Astrocyte (in vitro differentiated cells and primary cell): Measurements from ENCODE around the gene FOXD3. TPM values are rescaled to one million over a fixed set of nuclear protein-coding genes. Genes with fewer than 3 reads are reported as not detected.

Experiments
- DNase-seq: peaks from one replicate; pipeline ENCODE4 v3.0.0-alpha.2; 2010; ENCODE audit warnings: low read depth
- FAIRE-seq: peaks from 2 replicates; lab custom pipeline; 2011; peaks lifted over from hg19 to GRCh38; lab: Jason Lieb, UNC
- H2AFZ ChIP-seq: 2 replicates; pipeline ENCODE4 v1.6.0; 2012; ENCODE audit warnings: low read depth, low read length, inconsistent platforms
- H3K27ac ChIP-seq: 2 replicates; pipeline ENCODE4 v1.5.1; 2011; ENCODE audit warnings: low read depth, low read length, inconsistent platforms
- H3K27me3 ChIP-seq: 2 replicates; pipeline ENCODE4 v1.6.0; 2011; ENCODE audit warnings: low read length, inconsistent platforms; ENCODE audit not compliant: insufficient read depth
- H3K36me3 ChIP-seq: 2 replicates; pipeline ENCODE4 v1.5.1; 2011; ENCODE audit warnings: low read length, inconsistent platforms; ENCODE audit not compliant: insufficient read depth
- H3K4me1 ChIP-seq: 2 replicates; pipeline ENCODE4 v1.5.1; 2011; ENCODE audit warnings: low read length, inconsistent platforms; ENCODE audit not compliant: insufficient read depth
- H3K4me2 ChIP-seq: 2 replicates; pipeline ENCODE4 v1.6.0; 2012; ENCODE audit warnings: low read length, inconsistent platforms
- H3K4me3 ChIP-seq: 2 replicates; pipeline ENCODE4 v1.5.1; 2011; ENCODE audit warnings: low read depth, mild to moderate bottlenecking, low read length, inconsistent platforms; ENCODE audit not compliant: insufficient read depth
- H3K79me2 ChIP-seq: 2 replicates; pipeline ENCODE4 v1.6.0; 2012; ENCODE audit warnings: mild to moderate bottlenecking, low read length, inconsistent platforms; ENCODE audit not compliant: insufficient read depth
- H3K9ac ChIP-seq: 2 replicates; pipeline ENCODE4 v1.6.0; 2012; ENCODE audit warnings: mild to moderate bottlenecking, low read length, inconsistent platforms
- H3K9me3 ChIP-seq: 2 replicates; pipeline ENCODE4 v1.5.1; 2012; ENCODE audit warnings: low read depth, mild to moderate bottlenecking, low read length, inconsistent platforms; ENCODE audit not compliant: insufficient read depth
- H4K20me1 ChIP-seq: 2 replicates; pipeline ENCODE4 v1.6.0; 2012; ENCODE audit warnings: low read length, inconsistent platforms; ENCODE audit not compliant: insufficient read depth
- H3K27ac Mint-ChIP-seq: one replicate; pipeline ENCODE4 v1.8.0; 2021; ENCODE audit warnings: mild to moderate bottlenecking, mixed read lengths; ENCODE audit not compliant: unreplicated experiment
- H3K27me3 Mint-ChIP-seq: one replicate; pipeline ENCODE4 v1.8.0; 2021; ENCODE audit warnings: low read depth, mixed read lengths; ENCODE audit not compliant: unreplicated experiment
- H3K36me3 Mint-ChIP-seq: one replicate; pipeline ENCODE4 v1.8.0; 2021; ENCODE audit warnings: low read depth, mixed read lengths; ENCODE audit not compliant: unreplicated experiment
- H3K4me1 Mint-ChIP-seq: one replicate; pipeline ENCODE4 v1.8.0; 2021; ENCODE audit warnings: low read depth, mixed read lengths; ENCODE audit not compliant: unreplicated experiment
- H3K4me3 Mint-ChIP-seq: one replicate; pipeline ENCODE4 v1.8.0; 2021; ENCODE audit warnings: mild to moderate bottlenecking, moderate library complexity, mixed read lengths; ENCODE audit not compliant: unreplicated experiment
- H3K9me3 Mint-ChIP-seq: one replicate; pipeline ENCODE4 v1.8.0; 2021; ENCODE audit warnings: mild to moderate bottlenecking, mixed read lengths; ENCODE audit not compliant: unreplicated experiment
- CTCF ChIP-seq: IDR thresholded peaks from 2 replicates; pipeline ENCODE4 v1.5.1; 2011; ENCODE audit warnings: low read depth, mild to moderate bottlenecking, inconsistent platforms, low read length, moderate library complexity; ENCODE audit not compliant: insufficient read depth
- EZH2 ChIP-seq: IDR thresholded peaks from 2 replicates; pipeline ENCODE4 v1.6.1; 2012; ENCODE audit warnings: mild to moderate bottlenecking, low read length, inconsistent platforms; ENCODE audit not compliant: insufficient read depth
- total RNA-seq: library from RNA; stranded (reverse); gene quantifications from 2 replicates; pipeline ENCODE4 v1.2.1, GENCODE V29; 2021

Gene FOXD3
- total RNA-seq, 1 donor from 2014 or later, result not detected

DNA sequence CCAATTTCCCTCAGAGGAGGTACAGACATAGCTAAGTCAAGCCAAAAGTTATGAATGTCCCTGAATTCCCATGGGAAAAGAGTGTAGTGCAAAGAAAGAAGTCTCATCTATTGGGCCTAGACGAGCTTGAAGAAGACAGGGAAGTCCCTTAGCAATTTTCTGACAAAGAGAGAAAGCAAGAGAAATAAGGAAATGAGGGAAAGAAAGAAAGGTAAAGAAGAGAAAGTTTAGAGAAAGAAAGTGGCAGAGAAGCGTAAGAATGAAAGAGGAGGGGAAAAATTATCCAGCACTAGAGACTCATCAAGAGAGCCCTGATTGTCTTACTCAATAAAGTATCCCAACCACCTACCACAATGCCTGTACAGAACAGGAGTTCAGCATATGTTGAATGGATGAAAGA is 40.6 kb upstream of the FOXD3 start:
- Histone ChIP-seq H3K79me2 (no peaks in the 10 kb centered on the region), H3K4me3 (no peak overlapping the region), H4K20me1 (no peaks in the 10 kb centered on the region), H2AFZ (no peak overlapping the region), H3K9me3 (no peaks in the 10 kb centered on the region), H3K36me3 (no peaks in the 10 kb centered on the region), H3K27ac (no peak overlapping the region), H3K4me2 (no peak overlapping the region), H3K4me1 (no peaks in the 10 kb centered on the region), H3K9ac (no peak overlapping the region), H3K27me3 (peaks cover 7% of the 10 kb centered on the region)
- no peak overlapping the region for H3K27ac Mint-ChIP-seq
- no peaks in the 10 kb centered on the region for H3K36me3 Mint-ChIP-seq
- no peak for TF ChIP-seq EZH2
- no peak for TF ChIP-seq CTCF
- DNase-seq (no peak), FAIRE-seq (no peak)
- no peaks in the 10 kb centered on the region for H3K9me3 Mint-ChIP-seq
- no peaks in the 10 kb centered on the region for H3K27me3 Mint-ChIP-seq
- H3K4me1 Mint-ChIP-seq, result no peaks in the 10 kb centered on the region
- no peak overlapping the region for H3K4me3 Mint-ChIP-seq

GRCh38 chr1:63289135-63289534 is 33.2 kb upstream of the FOXD3 start:
- H3K4me3 ChIP-seq, result no peak overlapping the region
- no peak overlapping the region for H3K4me2 ChIP-seq
- Mint-ChIP-seq H3K4me3 (no peak overlapping the region), H3K36me3 (no peaks in the 10 kb centered on the region), H3K9me3 (peaks cover 11% of the 10 kb centered on the region), H3K27me3 (no peaks in the 10 kb centered on the region), H3K4me1 (no peaks in the 10 kb centered on the region), H3K27ac (no peak overlapping the region)
- H3K4me1 ChIP-seq, result no peaks in the 10 kb centered on the region
- H2AFZ ChIP-seq, result no peak overlapping the region
- H3K79me2 ChIP-seq, result no peaks in the 10 kb centered on the region
- no peaks in the 10 kb centered on the region for H3K27me3 ChIP-seq
- FAIRE-seq (no peak), DNase-seq (no peak)
- H3K9ac ChIP-seq, result no peak overlapping the region
- TF ChIP-seq EZH2 (no peak), CTCF (no peak)
- no peaks in the 10 kb centered on the region for H3K9me3 ChIP-seq
- no peaks in the 10 kb centered on the region for H3K36me3 ChIP-seq
- H4K20me1 ChIP-seq, result no peaks in the 10 kb centered on the region
- H3K27ac ChIP-seq, result no peak overlapping the region

GRCh38 chr1:63294803-63295594 is 27.4 kb upstream of the FOXD3 start:
- H3K4me2 ChIP-seq, result no peak overlapping the region
- FAIRE-seq (no peak), DNase-seq (no peak)
- no peak overlapping the region for H3K27ac ChIP-seq
- H3K9me3 ChIP-seq, result no peaks in the 10 kb centered on the region
- no peak overlapping the region for H3K4me3 Mint-ChIP-seq
- no peaks in the 10 kb centered on the region for H3K27me3 ChIP-seq
- no peaks in the 10 kb centered on the region for H3K36me3 ChIP-seq
- no peaks in the 10 kb centered on the region for H3K4me1 Mint-ChIP-seq
- H2AFZ ChIP-seq, result no peak overlapping the region
- no peaks in the 10 kb centered on the region for H3K79me2 ChIP-seq
- H3K27ac Mint-ChIP-seq, result no peak overlapping the region
- H3K4me3 ChIP-seq, result no peak overlapping the region
- no peaks in the 10 kb centered on the region for H4K20me1 ChIP-seq
- H3K4me1 ChIP-seq, result no peaks in the 10 kb centered on the region
- no peak for TF ChIP-seq CTCF
- no peak overlapping the region for H3K9ac ChIP-seq
- H3K36me3 Mint-ChIP-seq, result no peaks in the 10 kb centered on the region
- peaks cover 4% of the 10 kb centered on the region for H3K27me3 Mint-ChIP-seq
- peaks cover 4% of the 10 kb centered on the region for H3K9me3 Mint-ChIP-seq
